HEK293T (cell line): Measurements from ENCODE around the gene ARAF.
A peak's percentile ranks its signal among the peaks of the same experiment; 100 is the strongest.

Experiments
- ARNT ChIP-seq: fragments of 450-650 bp; IDR thresholded peaks from 2 replicates; pipeline ENCODE4 v1.6.1; 2017; ENCODE audit warnings: mild to moderate bottlenecking
- BHLHE40 ChIP-seq: fragments of 450-650 bp; IDR thresholded peaks from 2 replicates; pipeline ENCODE4 v1.6.1; 2016; ENCODE audit warnings: mild to moderate bottlenecking, moderate library complexity, borderline replicate concordance
- FOXK2 ChIP-seq: fragments of 450-650 bp; IDR thresholded peaks from 2 replicates; pipeline ENCODE4 v1.6.1; 2016; ENCODE audit warnings: mild to moderate bottlenecking
- FOXM1 ChIP-seq: fragments of 450-650 bp; IDR thresholded peaks from 2 replicates; pipeline ENCODE4 v1.6.1; 2017; ENCODE audit warnings: mild to moderate bottlenecking, borderline replicate concordance
- HDGF ChIP-seq: fragments of 450-650 bp; IDR thresholded peaks from 2 replicates; pipeline ENCODE4 v1.6.1; 2017; ENCODE audit warnings: antibody characterized with exemption, borderline replicate concordance
- LEF1 ChIP-seq: fragments of 450-650 bp; IDR thresholded peaks from 2 replicates; pipeline ENCODE4 v1.6.1; 2017; ENCODE audit warnings: mild to moderate bottlenecking, borderline replicate concordance
- SP1 ChIP-seq: fragments of 450-650 bp; IDR thresholded peaks from 2 replicates; pipeline ENCODE4 v1.6.1; 2017
- SUZ12 ChIP-seq: fragments of 450-650 bp; IDR thresholded peaks from 2 replicates; pipeline ENCODE4 v1.6.1; 2016; ENCODE audit warnings: mild to moderate bottlenecking
- ZNF384 ChIP-seq: fragments of 450-650 bp; IDR thresholded peaks from 2 replicates; pipeline ENCODE4 v1.6.1; 2016

- TF ChIP-seq SP1 (no peak), FOXM1 (no peak), BHLHE40 (peak; percentile 73), SUZ12 (no peak), ZNF384 (no peak), LEF1 (no peak), HDGF (no peak), ARNT (no peak), FOXK2 (no peak)
Observed at GRCh38 chrX:47560934-47561658, at the start of gene ARAF.
